SK-N-MC (cell line): ENCODE results near the gene FBXO34.

Source experiments
- DNase-seq: peaks from one replicate; pipeline ENCODE4 v3.0.0-alpha.2; 2011; ENCODE audit warnings: low read depth, low spot score
- H3K27ac ChIP-seq: fragments of 200-600 bp; sonication (generic); 2 replicates; pipeline ENCODE4 v1.5.1; 2016; ENCODE audit warnings: mixed run types
- H3K36me3 ChIP-seq: fragments of 200-600 bp; sonication (generic); 2 replicates; pipeline ENCODE4 v1.6.1; 2017; ENCODE audit warnings: antibody characterized with exemption, low read length, mixed read lengths; ENCODE audit not compliant: insufficient read depth
- H3K4me3 ChIP-seq: fragments of 200-600 bp; sonication (generic); 2 replicates; pipeline ENCODE4 v1.5.1; 2016
- H3K9ac ChIP-seq: fragments of 200-600 bp; sonication (generic); 2 replicates; pipeline ENCODE4 v1.8.0; 2017; ENCODE audit warnings: mixed run types, mixed read lengths; ENCODE audit not compliant: insufficient read length
- H3K9me3 ChIP-seq: fragments of 200-600 bp; sonication (generic); 2 replicates; pipeline ENCODE4 v1.6.1; 2017; ENCODE audit warnings: low read depth, mild to moderate bottlenecking, antibody characterized with exemption, low read length, moderate library complexity, mixed read lengths
- EZH2 ChIP-seq: fragments of 200-600 bp; sonication (generic); IDR thresholded peaks from one replicate; pipeline ENCODE4 v1.6.1; 2017; ENCODE audit warnings: antibody characterized with exemption
- FOXP2 ChIP-seq: optimal IDR thresholded peaks from 2 replicates; pipeline ENCODE3; 2011; ENCODE audit warnings: mild to moderate bottlenecking, moderate library complexity; ENCODE audit not compliant: insufficient read depth; ENCODE audit errors: extremely low read length, control extremely low read depth
- POLR2AphosphoS5 ChIP-seq: IDR thresholded peaks from 2 replicates; pipeline ENCODE4 v1.6.1; 2012; ENCODE audit warnings: mild to moderate bottlenecking, low read depth, low read length, borderline replicate concordance

Gene FBXO34

GRCh38 chr14:55243386-55243785 is 27.8 kb upstream of the FBXO34 start:
- no peak for TF ChIP-seq EZH2
- no peak for TF ChIP-seq FOXP2
- no peak for TF ChIP-seq POLR2AphosphoS5
- no peak overlapping the region for H3K4me3 ChIP-seq
- no peak for DNase-seq
- no peak overlapping the region for H3K9ac ChIP-seq
- H3K9me3 ChIP-seq: no peaks in the 10 kb centered on the region
- no peak overlapping the region for H3K27ac ChIP-seq
- H3K36me3 ChIP-seq: no peaks in the 10 kb centered on the region

GRCh38 chr14:55243813-55244212 is 27.4 kb upstream of the FBXO34 start:
- Histone ChIP-seq H3K9me3 (no peaks in the 10 kb centered on the region), H3K36me3 (no peaks in the 10 kb centered on the region), H3K9ac (no peak overlapping the region), H3K27ac (no peak overlapping the region), H3K4me3 (no peak overlapping the region)
- DNase-seq: no peak
- no peak for TF ChIP-seq POLR2AphosphoS5
- TF ChIP-seq EZH2: no peak

- Histone ChIP-seq H3K9me3 (no peaks in the 10 kb centered on the region), H3K4me3 (no peak overlapping the region), H3K27ac (no peak overlapping the region), H3K9ac (no peak overlapping the region), H3K36me3 (no peaks in the 10 kb centered on the region)
- TF ChIP-seq EZH2 (no peak), FOXP2 (no peak), POLR2AphosphoS5 (no peak)
- DNase-seq: peak; percentile 16
Observed at GRCh38 chr14:55245657-55246268, 25.5 kb upstream of the FBXO34 start.

- no peaks in the 10 kb centered on the region for H3K9me3 ChIP-seq
- no peaks in the 10 kb centered on the region for H3K36me3 ChIP-seq
- no peak overlapping the region for H3K9ac ChIP-seq
- no peak overlapping the region for H3K27ac ChIP-seq
- H3K4me3 ChIP-seq: no peak overlapping the region
- no peak for DNase-seq
- TF ChIP-seq EZH2: no peak
Observed at GRCh38 chr14:55248411-55248810, 22.8 kb upstream of the FBXO34 start.

- no peaks in the 10 kb centered on the region for H3K36me3 ChIP-seq
- DNase-seq: no peak
- TF ChIP-seq POLR2AphosphoS5 (no peak), EZH2 (no peak), FOXP2 (no peak)
- no peaks in the 10 kb centered on the region for H3K9me3 ChIP-seq
- no peak overlapping the region for H3K9ac ChIP-seq
- H3K4me3 ChIP-seq: no peak overlapping the region
- no peak overlapping the region for H3K27ac ChIP-seq
Observed at GRCh38 chr14:55249423-55249822, 21.8 kb upstream of the FBXO34 start.

- DNase-seq: no peak
- TF ChIP-seq EZH2: no peak
- Histone ChIP-seq H3K36me3 (no peaks in the 10 kb centered on the region), H3K4me3 (no peak overlapping the region), H3K27ac (no peak overlapping the region), H3K9me3 (no peaks in the 10 kb centered on the region), H3K9ac (no peak overlapping the region)
Observed at GRCh38 chr14:55253276-55253675, 17.9 kb upstream of the FBXO34 start.

- Histone ChIP-seq H3K4me3 (no peak overlapping the region), H3K36me3 (no peaks in the 10 kb centered on the region), H3K9ac (no peak overlapping the region), H3K27ac (no peak overlapping the region), H3K9me3 (no peaks in the 10 kb centered on the region)
- TF ChIP-seq FOXP2: no peak
- no peak for TF ChIP-seq POLR2AphosphoS5
- no peak for TF ChIP-seq EZH2
- no peak for DNase-seq
Observed at GRCh38 chr14:55254581-55254980, 16.6 kb upstream of the FBXO34 start.

- TF ChIP-seq FOXP2 (no peak), POLR2AphosphoS5 (no peak), EZH2 (no peak)
- Histone ChIP-seq H3K27ac (no peak overlapping the region), H3K9me3 (no peaks in the 10 kb centered on the region), H3K36me3 (no peaks in the 10 kb centered on the region), H3K4me3 (no peak overlapping the region), H3K9ac (no peak overlapping the region)
- no peak for DNase-seq
Observed at GRCh38 chr14:55255979-55256378, 15.2 kb upstream of the FBXO34 start.

GRCh38 chr14:55256586-55256985 is 14.6 kb upstream of the FBXO34 start:
- TF ChIP-seq FOXP2: no peak
- TF ChIP-seq POLR2AphosphoS5: no peak
- TF ChIP-seq EZH2: no peak
- no peak overlapping the region for H3K4me3 ChIP-seq
- no peak for DNase-seq
- H3K9me3 ChIP-seq: no peaks in the 10 kb centered on the region
- no peaks in the 10 kb centered on the region for H3K36me3 ChIP-seq
- no peak overlapping the region for H3K27ac ChIP-seq
- H3K9ac ChIP-seq: no peak overlapping the region

- Histone ChIP-seq H3K36me3 (no peaks in the 10 kb centered on the region), H3K27ac (no peak overlapping the region), H3K9ac (no peak overlapping the region), H3K9me3 (no peaks in the 10 kb centered on the region), H3K4me3 (no peak overlapping the region)
- no peak for DNase-seq
- no peak for TF ChIP-seq EZH2
- TF ChIP-seq FOXP2: no peak
- TF ChIP-seq POLR2AphosphoS5: no peak
Observed at GRCh38 chr14:55265197-55265596, 6.0 kb upstream of the FBXO34 start.
